CD4-positive, alpha-beta memory T cell (primary cell): ENCODE results near the gene CPZ. TPM values are rescaled to one million over a fixed set of nuclear protein-coding genes. Genes with fewer than 3 reads are reported as not detected.
"Not testable (repeated sequence)": the region's sequence is repeated elsewhere in the genome, so short reads cannot be mapped to it uniquely, and the experiment has no call there.

Experiments
- CTCF ChIA-PET: fragments of 350-600 bp; sonication (Branson Sonifier 250); formaldehyde crosslinking; loops from one replicate; lab custom pipeline; 2021; ENCODE audit warnings: inconsistent platforms; ENCODE audit not compliant: partially characterized antibody; lab: Charles Lee
- POLR2A ChIA-PET: fragments of 350-600 bp; sonication (Branson Sonifier 250); formaldehyde crosslinking; loops from one replicate; lab custom pipeline; 2021; ENCODE audit not compliant: partially characterized antibody; lab: Charles Lee
- DNase-seq, 5 donors: peaks; one replicate each; pipeline versions ENCODE4 v3.0.0 to v3.0.0-alpha.2; 2020 to 2022; ENCODE audit warnings: mixed read lengths in 1 of 5
- H3K27ac ChIP-seq: one replicate; pipeline ENCODE4 v1.7.0; 2013; ENCODE audit warnings: low read depth, low read length
- H3K27me3 ChIP-seq: 2 replicates; pipeline ENCODE4 v1.7.0; 2013; ENCODE audit warnings: mild to moderate bottlenecking, low read length, moderate library complexity; ENCODE audit not compliant: insufficient read depth
- H3K36me3 ChIP-seq: 2 replicates; pipeline ENCODE4 v1.7.0; 2013; ENCODE audit warnings: mild to moderate bottlenecking, low read length, moderate library complexity; ENCODE audit not compliant: insufficient read depth
- H3K4me1 ChIP-seq: 2 replicates; pipeline ENCODE4 v1.7.0; 2013; ENCODE audit warnings: mild to moderate bottlenecking, low read length, moderate library complexity; ENCODE audit not compliant: insufficient read depth
- H3K4me3 ChIP-seq, 2 donors: one replicate each; pipeline ENCODE4 v1.7.0; 2013; ENCODE audit warnings: low read length in 2 of 2, mild to moderate bottlenecking in 1 of 2
- H3K9me3 ChIP-seq, 2 donors: one replicate each; pipeline ENCODE4 v1.7.0; 2013; ENCODE audit warnings: low read length in 2 of 2, control low read depth in 1 of 2; ENCODE audit not compliant: control insufficient read depth in 1 of 2
- H3K27ac Mint-ChIP-seq, 7 donors: one replicate each; pipeline ENCODE4 v1.8.0; 2020 to 2021; ENCODE audit warnings: mixed read lengths in 7 of 7, mild to moderate bottlenecking in 6 of 7, inconsistent platforms in 3 of 7, moderate library complexity in 3 of 7
- H3K27me3 Mint-ChIP-seq, 2 donors: one replicate each; pipeline ENCODE4 v1.8.0; 2020 to 2021; ENCODE audit warnings: mixed read lengths in 2 of 2
- H3K36me3 Mint-ChIP-seq, 2 donors: one replicate each; pipeline ENCODE4 v1.8.0; 2020 to 2021; ENCODE audit warnings: mixed read lengths in 2 of 2, inconsistent platforms in 1 of 2, mild to moderate bottlenecking in 1 of 2
- H3K4me1 Mint-ChIP-seq, 4 donors: one replicate each; pipeline ENCODE4 v1.8.0; 2020 to 2021; ENCODE audit warnings: mixed read lengths in 4 of 4, mild to moderate bottlenecking in 1 of 4
- H3K4me3 Mint-ChIP-seq, 8 donors: one replicate each; pipeline ENCODE4 v1.8.0; 2020 to 2021; ENCODE audit warnings: mixed read lengths in 8 of 8, mild to moderate bottlenecking in 7 of 8, moderate library complexity in 6 of 8, inconsistent platforms in 3 of 8
- H3K9me3 Mint-ChIP-seq, 8 donors: one replicate each; pipeline ENCODE4 v1.8.0; 2020 to 2021; ENCODE audit warnings: mixed read lengths in 8 of 8, mild to moderate bottlenecking in 5 of 8, inconsistent platforms in 3 of 8, moderate library complexity in 1 of 8
- intact Hi-C: fragments of 100-400 bp; cut with micrococcal nuclease; formaldehyde crosslinking; loops from one replicate; pipeline ENCODE4 v1.15.1; 2023
- polyA plus RNA-seq, 2 donors: library from polyadenylated mRNA; unstranded; fragments of 300-500 nt; fragmentation: Illumina TruSeq; gene quantifications; one replicate each; pipeline ENCODE4 v1.2.3, GENCODE V29; 2021
- total RNA-seq, 2 experiments: library from RNA; stranded (reverse); gene quantifications; one replicate each; pipeline ENCODE4 v1.2.3, GENCODE V29; 2021

The CPZ gene
- total and polyA plus RNA-seq, 4 experiments from 2014 or later: not detected

- CTCF ChIA-PET: no interaction called here
- intact Hi-C loops: no loop called here
- H3K27ac Mint-ChIP-seq: no peak overlapping the region
Observed at GRCh38 chr4:8571702-8572685, 20.6 kb upstream of the CPZ start.

GRCh38 chr4:8573266-8573665 is 19.3 kb upstream of the CPZ start:
- H3K27ac Mint-ChIP-seq: no peak overlapping the region
- Histone ChIP-seq H3K9me3 (no peaks in the 10 kb centered on the region), H3K4me1 (no peaks in the 10 kb centered on the region), H3K27ac (no peak overlapping the region), H3K27me3 (no peaks in the 10 kb centered on the region), H3K36me3 (no peaks in the 10 kb centered on the region), H3K4me3 (no peak overlapping the region)
- H3K4me1 Mint-ChIP-seq: no peaks in the 10 kb centered on the region
- H3K27me3 Mint-ChIP-seq: peaks cover 5 to 7% of the 10 kb centered on the region in 2 donors
- H3K36me3 Mint-ChIP-seq: no peaks in the 10 kb centered on the region
- CTCF ChIA-PET: interaction anchor here (0.5 kb wide), 1 partner anchor 10 kb away, joined by 3 read pairs; no protein-coding TSS in a partner anchor
- POLR2A ChIA-PET: no interaction called here
- DNase-seq: no peak
- H3K9me3 Mint-ChIP-seq: no peaks in the 10 kb centered on the region
- intact Hi-C loops: no loop called here
- no peak overlapping the region for H3K4me3 Mint-ChIP-seq

More at GRCh38 chr4:8571702-8572685, 20.6 kb upstream of the CPZ start:
- peaks cover 1 to 2% of the 10 kb centered on the region in 2 donors for H3K27me3 Mint-ChIP-seq
- Histone ChIP-seq H3K4me3 (no peak overlapping the region), H3K9me3 (no peaks in the 10 kb centered on the region), H3K36me3 (no peaks in the 10 kb centered on the region), H3K27me3 (no peaks in the 10 kb centered on the region), H3K4me1 (no peaks in the 10 kb centered on the region), H3K27ac (no peak overlapping the region)
- DNase-seq: no peak
- POLR2A ChIA-PET: no interaction called here
- H3K9me3 Mint-ChIP-seq: no peaks in the 10 kb centered on the region
- H3K36me3 Mint-ChIP-seq: no peaks in the 10 kb centered on the region
- no peak overlapping the region for H3K4me3 Mint-ChIP-seq
- no peaks in the 10 kb centered on the region for H3K4me1 Mint-ChIP-seq

GRCh38 chr4:8574796-8575370 is 17.7 kb upstream of the CPZ start:
- H3K4me3 ChIP-seq: no peak overlapping the region
- H3K36me3 ChIP-seq: no peaks in the 10 kb centered on the region
- Mint-ChIP-seq H3K4me1 (no peaks in the 10 kb centered on the region), H3K27ac (no peak overlapping the region), H3K36me3 (no peaks in the 10 kb centered on the region), H3K27me3 (peaks cover 7 to 12% of the 10 kb centered on the region in 2 donors), H3K4me3 (no peak overlapping the region), H3K9me3 (peaks cover 0 to 2% (median 0%) of the 10 kb centered on the region in 8 donors)
- no peaks in the 10 kb centered on the region for H3K9me3 ChIP-seq
- CTCF ChIA-PET: no interaction called here
- H3K4me1 ChIP-seq: no peaks in the 10 kb centered on the region
- no peak for DNase-seq
- H3K27ac ChIP-seq: no peak overlapping the region
- POLR2A ChIA-PET: no interaction called here
- H3K27me3 ChIP-seq: no peaks in the 10 kb centered on the region
- intact Hi-C loops: no loop called here

GRCh38 chr4:8575457-8575856 is 17.1 kb upstream of the CPZ start:
- Mint-ChIP-seq H3K27me3 (peaks cover 9 to 13% of the 10 kb centered on the region in 2 donors), H3K27ac (no peak overlapping the region), H3K4me3 (no peak overlapping the region), H3K36me3 (no peaks in the 10 kb centered on the region), H3K9me3 (peaks cover 0 to 2% (median 0%) of the 10 kb centered on the region in 8 donors), H3K4me1 (no peaks in the 10 kb centered on the region)
- Histone ChIP-seq H3K27ac (no peak overlapping the region), H3K27me3 (no peaks in the 10 kb centered on the region), H3K4me3 (no peak overlapping the region), H3K9me3 (no peaks in the 10 kb centered on the region), H3K36me3 (no peaks in the 10 kb centered on the region), H3K4me1 (no peaks in the 10 kb centered on the region)
- POLR2A ChIA-PET: no interaction called here
- CTCF ChIA-PET: no interaction called here
- no peak for DNase-seq
- intact Hi-C loops: no loop called here

GRCh38 chr4:8576591-8576990 is 16.0 kb upstream of the CPZ start:
- H3K9me3 Mint-ChIP-seq, H3K36me3 Mint-ChIP-seq, H3K27ac ChIP-seq, H3K36me3 ChIP-seq, POLR2A ChIA-PET, H3K4me3 ChIP-seq, H3K4me1 Mint-ChIP-seq, H3K27ac Mint-ChIP-seq, intact Hi-C loops, H3K4me1 ChIP-seq, CTCF ChIA-PET, H3K4me3 Mint-ChIP-seq, H3K27me3 ChIP-seq, H3K9me3 ChIP-seq, DNase-seq: not testable (repeated sequence)
- H3K27me3 Mint-ChIP-seq: peaks cover 9 to 13% of the 10 kb centered on the region in 2 donors

GRCh38 chr4:8577046-8577445 is 15.5 kb upstream of the CPZ start:
- Histone ChIP-seq H3K36me3 (no peaks in the 10 kb centered on the region), H3K27ac (no peak overlapping the region), H3K4me3 (no peak overlapping the region), H3K9me3 (no peaks in the 10 kb centered on the region), H3K4me1 (no peaks in the 10 kb centered on the region), H3K27me3 (no peaks in the 10 kb centered on the region)
- Mint-ChIP-seq H3K4me1 (no peaks in the 10 kb centered on the region), H3K9me3 (peaks cover 0 to 2% (median 0%) of the 10 kb centered on the region in 8 donors), H3K27me3 (peaks cover 9 to 13% of the 10 kb centered on the region in 2 donors), H3K27ac (no peak overlapping the region), H3K4me3 (no peak overlapping the region), H3K36me3 (no peaks in the 10 kb centered on the region)
- CTCF ChIA-PET: no interaction called here
- POLR2A ChIA-PET: no interaction called here
- intact Hi-C loops: no loop called here
- DNase-seq: no peak

GRCh38 chr4:8577972-8578371 is 14.6 kb upstream of the CPZ start:
- H3K9me3 ChIP-seq: no peaks in the 10 kb centered on the region
- POLR2A ChIA-PET: no interaction called here
- no peaks in the 10 kb centered on the region for H3K27me3 ChIP-seq
- intact Hi-C loops: no loop called here
- no peaks in the 10 kb centered on the region for H3K36me3 ChIP-seq
- Mint-ChIP-seq H3K27ac (no peak overlapping the region), H3K36me3 (no peaks in the 10 kb centered on the region), H3K27me3 (peaks cover 9 to 16% of the 10 kb centered on the region in 2 donors), H3K4me3 (no peak overlapping the region), H3K9me3 (peaks cover 0 to 2% (median 0%) of the 10 kb centered on the region in 8 donors), H3K4me1 (no peaks in the 10 kb centered on the region)
- CTCF ChIA-PET: no interaction called here
- no peak for DNase-seq
- no peak overlapping the region for H3K27ac ChIP-seq
- H3K4me1 ChIP-seq: no peaks in the 10 kb centered on the region
- no peak overlapping the region for H3K4me3 ChIP-seq
